Stimulated activated CD4-positive, alpha-beta T cell treated with anti-CD3 and anti-CD28 coated beads, Interleukin-4, amount 100 ng/mL, for 4 hours (primary cell): ENCODE results near the gene BEND5.

Experiments used
- DNase-seq, 2 experiments: peaks; one replicate each; pipeline ENCODE4 v3.0.0-alpha.2; 2020

Gene BEND5

DNA sequence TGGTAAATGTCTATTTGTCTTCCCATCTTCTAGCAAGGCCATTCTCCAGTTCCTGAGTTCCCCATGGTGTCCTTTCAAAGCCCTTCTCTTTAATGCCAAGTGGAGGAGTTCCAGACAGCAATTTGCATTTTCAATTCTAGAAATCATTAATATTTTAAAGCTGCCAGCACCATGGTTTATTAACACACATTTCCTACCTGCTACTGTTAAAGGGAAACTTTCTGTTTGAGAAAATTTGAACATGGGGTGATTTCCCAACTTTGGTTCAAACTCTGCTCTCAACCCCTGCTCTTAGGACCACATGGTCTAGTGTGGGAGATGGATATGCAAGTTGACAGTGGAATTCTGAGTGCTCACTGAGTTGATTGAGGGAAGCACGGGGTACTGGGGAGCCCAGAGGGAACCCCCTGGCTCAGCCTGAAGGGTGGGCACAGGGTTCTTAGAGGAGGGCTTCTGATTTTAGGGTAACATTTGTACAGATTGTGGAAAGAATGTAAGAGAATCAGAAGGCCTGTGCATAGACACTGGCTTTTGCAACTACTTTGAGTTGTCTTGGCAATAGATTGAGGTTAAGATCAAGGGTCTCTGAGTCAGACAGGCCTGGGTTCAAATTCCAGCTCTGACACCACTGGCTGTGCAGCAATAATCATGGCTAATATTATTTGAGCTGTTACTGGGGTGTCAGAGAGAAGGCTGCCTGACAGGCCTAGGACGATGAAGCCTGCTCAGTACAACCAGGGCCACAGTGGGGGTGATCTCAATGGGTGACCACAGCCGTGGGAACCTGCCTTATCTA lies 97.8 kb downstream of the BEND5 start:
- no peak for DNase-seq
